HG02678 (cell line): Measurements from ENCODE around the gene MYL1.

Experiments
- ATAC-seq: cut with Tn5 transposase; IDR thresholded peaks from one replicate; pipeline ENCODE4 v1.9.1; 2021; ENCODE audit warnings: mild to moderate bottlenecking, moderate library complexity; ENCODE audit not compliant: unreplicated experiment

Gene MYL1

GRCh38 chr2:210315015-210315788 lies at the start of gene MYL1:
Gene MYL1, minus strand, starts transcription at chr2:210315174. Its CDS starts 132 bp downstream, at chr2:210315042.
- ATAC-seq: no peak

- ATAC-seq: no peak
These were observed 48.9 kb upstream of the MYL1 start for GRCh38 chr2:210363876-210364275.

- ATAC-seq: no peak
These were observed 48.3 kb upstream of the MYL1 start for GRCh38 chr2:210363261-210363660.

GRCh38 chr2:210360412-210360811 lies 45.4 kb upstream of the MYL1 start:
- no peak for ATAC-seq

- no peak for ATAC-seq
These were observed 42.0 kb upstream of the MYL1 start for GRCh38 chr2:210356944-210357343.

GRCh38 chr2:210337159-210337558 lies 22.2 kb upstream of the MYL1 start:
- ATAC-seq: no peak

- no peak for ATAC-seq
These were observed 9.9 kb upstream of the MYL1 start for GRCh38 chr2:210324906-210325305.

GRCh38 chr2:210324458-210324857 lies 9.5 kb upstream of the MYL1 start:
- no peak for ATAC-seq

GRCh38 chr2:210323003-210323402 lies 8.0 kb upstream of the MYL1 start:
- ATAC-seq: no peak

GRCh38 chr2:210318891-210319290 lies 3.9 kb upstream of the MYL1 start:
- no peak for ATAC-seq

GRCh38 chr2:210318486-210318885 lies 3.5 kb upstream of the MYL1 start:
- ATAC-seq: no peak

GRCh38 chr2:210310550-210310949 lies 4.4 kb downstream of the MYL1 start:
- ATAC-seq: no peak

- no peak for ATAC-seq
These were observed 5.3 kb downstream of the MYL1 start for GRCh38 chr2:210309548-210310233.

GRCh38 chr2:210303498-210303897 lies 11.5 kb downstream of the MYL1 start:
- no peak for ATAC-seq

- no peak for ATAC-seq
These were observed 12.6 kb downstream of the MYL1 start for GRCh38 chr2:210302326-210302725.

GRCh38 chr2:210299866-210300373 lies 15.1 kb downstream of the MYL1 start:
- ATAC-seq: no peak

GRCh38 chr2:210288408-210288807 lies 26.6 kb downstream of the MYL1 start:
- ATAC-seq: no peak

- ATAC-seq: no peak
These were observed 27.7 kb downstream of the MYL1 start for GRCh38 chr2:210287301-210287700.

- ATAC-seq: no peak
These were observed 28.8 kb downstream of the MYL1 start for GRCh38 chr2:210286123-210286680.

- ATAC-seq: no peak
These were observed 37.8 kb downstream of the MYL1 start for GRCh38 chr2:210277133-210277532.

GRCh38 chr2:210271300-210271699 lies 43.7 kb downstream of the MYL1 start:
- no peak for ATAC-seq

- ATAC-seq: no peak
These were observed 45.8 kb downstream of the MYL1 start for GRCh38 chr2:210269148-210269547.
